ENCODE measurements around the gene CCZ1B. TPM values are rescaled to one million over a fixed set of nuclear protein-coding genes. Genes with fewer than 3 reads are reported as not detected.
"Not testable (repeated sequence)": the region's sequence is repeated elsewhere in the genome, so short reads cannot be mapped to it uniquely, and the experiment has no call there.

CCZ1B gene
- total and polyA plus RNA-seq, 3 experiments from 2014 or later, result 34.4 to 60.5 (median 52.2) TPM

DNA sequence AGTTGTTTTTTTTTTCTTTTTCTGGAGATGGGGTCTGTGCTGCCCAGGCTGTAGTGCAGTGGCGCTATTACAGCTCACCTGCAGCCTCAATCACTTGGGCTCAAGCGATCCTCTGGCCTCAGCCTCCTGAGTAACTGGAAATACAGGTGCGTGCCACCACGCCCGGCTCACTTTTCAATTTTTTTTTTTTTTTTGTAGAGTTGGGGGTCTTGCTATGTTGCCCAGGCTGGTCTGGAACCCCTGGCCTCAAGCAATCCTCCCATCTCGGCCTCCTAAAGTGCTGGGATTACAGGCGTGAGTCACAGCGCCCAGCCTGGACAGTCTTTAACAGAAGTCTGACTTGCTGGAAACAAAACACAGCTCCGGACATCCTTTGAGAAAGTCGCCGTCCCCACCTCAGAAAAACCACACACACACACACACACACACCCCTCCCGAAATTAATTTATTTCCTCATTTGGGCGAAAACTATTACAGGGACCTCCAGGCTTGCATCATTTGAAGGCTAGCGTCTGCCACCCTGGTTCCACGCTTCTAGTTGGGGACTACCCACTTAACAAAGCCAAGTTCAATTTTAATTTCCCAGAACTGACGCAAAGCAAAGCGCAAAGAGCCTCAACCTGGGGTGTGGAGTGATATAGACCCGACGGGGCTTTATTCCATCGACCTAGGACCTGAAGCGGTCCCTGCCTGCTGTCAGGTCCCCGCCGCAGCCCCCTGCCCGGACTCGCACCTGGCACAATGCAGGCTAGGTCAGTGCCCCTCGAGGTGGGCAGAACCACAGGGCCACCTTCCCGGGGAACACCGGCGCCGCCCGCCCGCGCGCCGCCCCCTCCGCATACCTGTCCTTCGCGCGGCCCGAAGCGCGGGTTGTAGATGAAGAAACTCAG is 594 bp downstream of the CCZ1B start:
- H3K9me3 Mint-ChIP-seq; H3K4me1 ChIP-seq (ENCODE audit: insufficient read depth, low read length); POLR2A ChIA-PET; H3K9me3 ChIP-seq (ENCODE audit: low read length); H3K27me3 ChIP-seq (ENCODE audit: insufficient read depth, low read length, poor library complexity, severe bottlenecking); CTCF ChIA-PET; H3K36me3 ChIP-seq (ENCODE audit: insufficient read depth, low read length); H3K27me3 Mint-ChIP-seq; H3K4me3 ChIP-seq (ENCODE audit: low read length): not testable (repeated sequence)
- Mint-ChIP-seq H3K4me1 (peaks cover 7 to 14% (median 13%) of the 10 kb centered on the region in 3 donors), H3K36me3 (peaks cover 0 to 22% (median 4%) of the 10 kb centered on the region in 3 donors), H3K4me3 (peak overlapping the region; percentile 46 to 94 (median 82)), H3K27ac (peak overlapping the region in 6 of 8 donors; percentile 36 to 77 (median 61))
- DNase-seq, result peak in 1 of 5 donors; percentile 11
- peak overlapping the region; percentile 16 for H3K27ac ChIP-seq (ENCODE audit: low read depth, low read length)

DNA sequence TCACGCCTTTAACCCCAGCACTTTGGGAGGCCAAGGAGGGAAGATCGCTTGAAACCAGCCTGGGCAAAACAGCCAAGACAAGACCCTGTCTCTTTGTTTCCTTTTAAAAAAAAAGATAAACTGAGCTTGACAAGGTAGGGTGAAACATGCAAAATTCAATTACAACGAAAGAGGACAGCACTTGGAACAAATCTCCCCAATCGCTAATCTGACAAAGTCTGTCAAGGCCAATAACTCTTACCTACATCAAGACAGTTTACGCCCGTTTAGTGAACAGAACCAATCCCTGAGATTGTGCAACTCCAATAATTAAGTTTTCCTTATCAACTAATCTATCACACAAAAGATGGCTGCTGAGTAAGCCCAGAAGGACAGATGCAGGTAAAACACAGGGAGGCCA is 4.5 kb downstream of the CCZ1B start:
- H3K4me1 ChIP-seq (ENCODE audit: insufficient read depth, low read length); H3K27me3 Mint-ChIP-seq; CTCF ChIA-PET: not testable (repeated sequence)

DNA sequence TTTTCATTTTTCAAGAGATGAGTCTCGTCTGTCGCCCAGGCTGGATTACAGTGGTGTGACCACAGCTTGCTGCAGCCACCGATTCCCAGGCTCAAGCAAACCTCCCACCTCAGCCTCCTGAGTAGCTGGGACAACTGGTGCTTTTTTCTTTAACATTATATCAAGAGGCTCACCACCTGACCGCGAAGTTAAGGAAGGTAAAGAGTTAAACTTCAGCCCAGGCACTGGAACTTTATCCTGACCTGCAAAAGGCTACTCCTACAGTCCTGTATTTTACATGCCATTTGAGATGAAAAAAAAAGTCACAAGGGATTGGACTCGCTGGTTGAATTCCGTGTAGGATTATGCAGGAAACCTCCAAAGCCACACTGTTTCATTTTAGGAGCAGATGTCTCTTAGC is 10.6 kb downstream of the CCZ1B start:
- H3K4me1 Mint-ChIP-seq; H3K27ac ChIP-seq (ENCODE audit: low read depth, low read length); H3K4me1 ChIP-seq (ENCODE audit: insufficient read depth, low read length); H3K27me3 ChIP-seq (ENCODE audit: insufficient read depth, low read length, poor library complexity, severe bottlenecking); H3K4me3 Mint-ChIP-seq; H3K27ac Mint-ChIP-seq; CTCF ChIA-PET; H3K27me3 Mint-ChIP-seq; H3K9me3 ChIP-seq (ENCODE audit: low read length); H3K4me3 ChIP-seq (ENCODE audit: low read length); H3K9me3 Mint-ChIP-seq; POLR2A ChIA-PET; H3K36me3 ChIP-seq (ENCODE audit: insufficient read depth, low read length); DNase-seq: not testable (repeated sequence)
- peaks cover 0 to 44% (median 4%) of the 10 kb centered on the region in 3 donors for H3K36me3 Mint-ChIP-seq

More for the DNA sequence above, 4.5 kb downstream of the CCZ1B start:
- Mint-ChIP-seq H3K4me1 (peaks cover 7 to 14% (median 13%) of the 10 kb centered on the region in 3 donors), H3K4me3 (peak overlapping the region in 1 of 7 donors; percentile 80), H3K36me3 (peaks cover 0 to 43% (median 6%) of the 10 kb centered on the region in 3 donors)
- H3K4me3 ChIP-seq (ENCODE audit: low read length); H3K9me3 Mint-ChIP-seq; H3K27ac ChIP-seq (ENCODE audit: low read depth, low read length); DNase-seq; POLR2A ChIA-PET; H3K27me3 ChIP-seq (ENCODE audit: insufficient read depth, low read length, poor library complexity, severe bottlenecking); H3K27ac Mint-ChIP-seq; H3K9me3 ChIP-seq (ENCODE audit: low read length); H3K36me3 ChIP-seq (ENCODE audit: insufficient read depth, low read length): not testable (repeated sequence)

DNA sequence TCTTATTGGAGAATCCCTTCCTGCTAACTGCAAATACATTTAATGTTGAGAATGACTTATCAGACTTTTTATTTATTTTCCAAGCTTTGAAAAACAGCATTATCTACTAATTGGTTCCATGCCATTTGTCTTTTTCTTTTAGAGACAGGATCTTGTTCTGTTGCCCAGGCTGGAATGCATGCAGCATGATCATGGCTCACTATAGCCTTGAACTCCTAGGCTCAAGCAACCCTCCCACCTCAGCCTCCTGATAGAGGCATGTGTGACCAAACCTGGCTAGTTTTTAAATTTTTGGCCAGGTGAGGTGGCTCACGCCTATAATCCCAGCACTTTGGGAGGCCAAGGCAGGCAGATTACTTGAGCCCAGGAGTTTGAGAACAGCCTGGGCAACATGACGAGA is 13.1 kb downstream of the CCZ1B start:
- H3K9me3 Mint-ChIP-seq, POLR2A ChIA-PET: not testable (repeated sequence)

DNA sequence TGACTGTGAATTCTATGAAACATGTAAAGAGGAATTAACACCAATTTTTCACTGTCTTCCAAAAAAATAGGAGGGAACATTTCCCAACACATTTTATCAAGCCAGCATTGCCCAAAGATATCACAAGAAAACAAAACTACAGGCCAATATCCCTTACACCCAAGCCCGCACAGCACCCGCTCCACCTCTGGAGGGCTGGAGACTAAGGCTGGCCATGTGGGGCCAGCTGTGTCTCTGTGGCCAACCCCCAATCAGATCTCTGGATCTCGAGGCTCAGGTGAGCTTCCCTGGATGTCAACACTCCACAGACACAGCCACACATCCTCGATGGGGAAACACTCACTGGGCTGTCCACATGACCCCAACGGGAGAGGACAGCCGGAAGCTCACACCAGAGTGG is 18.1 kb downstream of the CCZ1B start:
- H3K9me3 ChIP-seq (ENCODE audit: low read length); CTCF ChIA-PET; H3K27me3 Mint-ChIP-seq; H3K4me3 ChIP-seq (ENCODE audit: low read length); H3K27me3 ChIP-seq (ENCODE audit: insufficient read depth, low read length, poor library complexity, severe bottlenecking); H3K4me1 Mint-ChIP-seq; H3K4me1 ChIP-seq (ENCODE audit: insufficient read depth, low read length); H3K4me3 Mint-ChIP-seq; H3K9me3 Mint-ChIP-seq; H3K36me3 ChIP-seq (ENCODE audit: insufficient read depth, low read length); DNase-seq; POLR2A ChIA-PET; H3K27ac ChIP-seq (ENCODE audit: low read depth, low read length); H3K27ac Mint-ChIP-seq: not testable (repeated sequence)
- peaks cover 0 to 12% (median 2%) of the 10 kb centered on the region in 3 donors for H3K36me3 Mint-ChIP-seq

More for the DNA sequence above, 13.1 kb downstream of the CCZ1B start:
- H3K27me3 ChIP-seq (ENCODE audit: insufficient read depth, low read length, poor library complexity, severe bottlenecking); H3K27ac ChIP-seq (ENCODE audit: low read depth, low read length); H3K27ac Mint-ChIP-seq; DNase-seq; H3K4me1 Mint-ChIP-seq; H3K4me3 ChIP-seq (ENCODE audit: low read length); CTCF ChIA-PET; H3K36me3 ChIP-seq (ENCODE audit: insufficient read depth, low read length); H3K27me3 Mint-ChIP-seq; H3K9me3 ChIP-seq (ENCODE audit: low read length); H3K4me1 ChIP-seq (ENCODE audit: insufficient read depth, low read length); H3K4me3 Mint-ChIP-seq: not testable (repeated sequence)
- H3K36me3 Mint-ChIP-seq, result peaks cover 0 to 36% (median 4%) of the 10 kb centered on the region in 3 donors

DNA sequence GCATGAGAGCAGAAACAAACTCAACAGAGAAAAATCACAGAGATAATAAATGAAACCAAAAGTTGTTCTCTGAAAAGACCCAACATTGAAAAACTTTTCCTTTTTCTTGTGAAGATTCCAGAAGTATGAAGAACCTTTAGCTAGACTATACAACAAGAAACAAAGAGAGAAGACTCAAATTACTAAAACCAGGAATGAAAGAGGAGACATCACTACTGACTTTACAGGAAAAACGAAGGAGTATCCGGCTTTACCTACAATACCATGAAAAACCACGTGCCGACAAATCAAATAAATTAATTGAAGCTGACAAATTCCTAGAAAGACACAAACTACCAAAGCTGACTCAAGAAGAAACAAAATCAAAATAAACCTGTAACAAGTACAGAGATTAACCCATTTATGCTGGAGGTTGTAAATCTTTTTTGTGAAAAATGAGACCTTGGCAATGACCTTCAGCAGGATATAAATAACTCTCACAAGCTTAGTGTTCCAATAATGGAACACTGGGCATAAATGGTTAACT is 18.6 kb downstream of the CCZ1B start:
- CTCF ChIA-PET; H3K4me1 ChIP-seq (ENCODE audit: insufficient read depth, low read length); H3K27ac Mint-ChIP-seq; H3K27me3 Mint-ChIP-seq; H3K9me3 Mint-ChIP-seq; H3K27me3 ChIP-seq (ENCODE audit: insufficient read depth, low read length, poor library complexity, severe bottlenecking); H3K27ac ChIP-seq (ENCODE audit: low read depth, low read length); DNase-seq; H3K9me3 ChIP-seq (ENCODE audit: low read length); H3K4me1 Mint-ChIP-seq; H3K36me3 ChIP-seq (ENCODE audit: insufficient read depth, low read length); H3K4me3 ChIP-seq (ENCODE audit: low read length); H3K4me3 Mint-ChIP-seq; POLR2A ChIA-PET: not testable (repeated sequence)
- H3K36me3 Mint-ChIP-seq, result peaks cover 0 to 11% (median 2%) of the 10 kb centered on the region in 3 donors

DNA sequence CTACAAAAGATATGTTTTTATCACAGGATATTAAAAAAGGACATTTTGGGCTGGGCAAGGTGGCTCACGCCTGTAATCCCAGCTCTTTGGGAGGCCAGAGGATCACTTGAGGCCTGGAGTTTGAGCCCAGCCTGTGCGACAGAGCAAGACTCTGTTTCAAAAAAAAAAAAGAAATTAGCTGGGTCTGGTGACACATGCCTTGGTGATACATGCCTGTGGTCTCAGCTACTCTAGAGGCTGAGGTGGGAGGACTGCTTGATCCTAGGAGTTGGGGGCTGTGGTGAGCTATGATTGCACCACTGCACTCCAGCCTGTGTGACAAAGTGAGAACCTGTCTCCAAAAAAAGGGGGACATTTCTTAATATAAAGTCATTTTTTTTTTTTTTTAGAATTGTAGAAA is 25.7 kb downstream of the CCZ1B start:
- H3K9me3 Mint-ChIP-seq; H3K27ac ChIP-seq (ENCODE audit: low read depth, low read length); POLR2A ChIA-PET; H3K4me1 Mint-ChIP-seq; H3K27me3 ChIP-seq (ENCODE audit: insufficient read depth, low read length, poor library complexity, severe bottlenecking); H3K4me1 ChIP-seq (ENCODE audit: insufficient read depth, low read length); H3K27ac Mint-ChIP-seq; DNase-seq; H3K4me3 Mint-ChIP-seq; H3K4me3 ChIP-seq (ENCODE audit: low read length); H3K27me3 Mint-ChIP-seq; H3K36me3 ChIP-seq (ENCODE audit: insufficient read depth, low read length); H3K9me3 ChIP-seq (ENCODE audit: low read length); CTCF ChIA-PET: not testable (repeated sequence)
- H3K36me3 Mint-ChIP-seq, result peaks cover 0 to 11% (median 0%) of the 10 kb centered on the region in 3 donors

DNA sequence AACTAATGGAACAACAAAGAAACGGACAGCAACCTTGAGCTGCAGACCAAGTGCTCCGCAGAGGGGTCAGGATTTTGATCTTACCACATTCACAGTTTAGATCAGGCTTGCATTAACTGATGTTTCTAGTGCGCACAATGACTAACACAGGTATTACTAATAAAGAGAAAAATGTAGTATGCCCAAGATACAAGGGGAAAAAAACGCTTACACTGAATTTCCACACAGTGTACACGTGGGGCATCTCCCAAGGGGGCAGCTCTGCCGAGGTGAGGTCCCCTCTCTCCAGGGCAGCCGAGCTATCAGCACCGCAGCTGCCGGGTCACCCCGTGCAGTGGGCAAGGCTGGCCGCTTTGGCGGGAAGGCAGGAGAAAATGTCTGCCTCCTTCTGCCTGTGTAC is 26.2 kb downstream of the CCZ1B start:
- CTCF ChIA-PET; H3K27me3 Mint-ChIP-seq; H3K4me1 ChIP-seq (ENCODE audit: insufficient read depth, low read length); POLR2A ChIA-PET; H3K36me3 ChIP-seq (ENCODE audit: insufficient read depth, low read length); H3K4me3 ChIP-seq (ENCODE audit: low read length); H3K27ac ChIP-seq (ENCODE audit: low read depth, low read length); H3K4me1 Mint-ChIP-seq; H3K27ac Mint-ChIP-seq; H3K9me3 Mint-ChIP-seq; H3K27me3 ChIP-seq (ENCODE audit: insufficient read depth, low read length, poor library complexity, severe bottlenecking); H3K4me3 Mint-ChIP-seq; H3K9me3 ChIP-seq (ENCODE audit: low read length); DNase-seq: not testable (repeated sequence)
- H3K36me3 Mint-ChIP-seq, result peaks cover 0 to 11% (median 0%) of the 10 kb centered on the region in 3 donors

Measured in CD8-positive, alpha-beta memory T cell (primary cell).